ENCODE data around the gene PTRHD1.

GRCh38 chr2:24832073-24832461, 38.9 kb upstream of the PTRHD1 start:
- TF ChIP-seq CTCF (IDR thresholded peaks at IDR 0.05; ENCODE audit: poor library complexity, severe bottlenecking) (no peak), REST (IDR thresholded peaks at IDR 0.05; ENCODE audit: borderline replicate concordance) (no peak), TAF1 (IDR thresholded peaks at IDR 0.05; ENCODE audit: low read depth) (no peak), EZH2 (IDR thresholded peaks at IDR 0.05; ENCODE audit: borderline replicate concordance, insufficient read depth, low read length, poor library complexity, severe bottlenecking) (no peak), POLR2AphosphoS5 (IDR thresholded peaks at IDR 0.05) (no peak), MXI1 (conservative IDR thresholded peaks at IDR 0.05; ENCODE audit: poor library complexity, severe bottlenecking) (no peak), SMC3 (conservative IDR thresholded peaks at IDR 0.05; ENCODE audit: poor library complexity) (no peak), RAD21 (conservative IDR thresholded peaks at IDR 0.05) (no peak), EP300 (conservative IDR thresholded peaks at IDR 0.05; ENCODE audit: poor library complexity, severe bottlenecking) (no peak)

All from neural cell (in vitro differentiated cells).